ENCODE results near the gene MAT2A. TPM values are rescaled to one million over a fixed set of nuclear protein-coding genes. Genes with fewer than 3 reads are reported as not detected.

The MAT2A gene
- total and polyA plus RNA-seq, 9 of the 15 experiments (the other 6 are each of a cell fraction or from before 2014, with no cell fraction given), result 130 to 1,027 (median 240) TPM

DNA sequence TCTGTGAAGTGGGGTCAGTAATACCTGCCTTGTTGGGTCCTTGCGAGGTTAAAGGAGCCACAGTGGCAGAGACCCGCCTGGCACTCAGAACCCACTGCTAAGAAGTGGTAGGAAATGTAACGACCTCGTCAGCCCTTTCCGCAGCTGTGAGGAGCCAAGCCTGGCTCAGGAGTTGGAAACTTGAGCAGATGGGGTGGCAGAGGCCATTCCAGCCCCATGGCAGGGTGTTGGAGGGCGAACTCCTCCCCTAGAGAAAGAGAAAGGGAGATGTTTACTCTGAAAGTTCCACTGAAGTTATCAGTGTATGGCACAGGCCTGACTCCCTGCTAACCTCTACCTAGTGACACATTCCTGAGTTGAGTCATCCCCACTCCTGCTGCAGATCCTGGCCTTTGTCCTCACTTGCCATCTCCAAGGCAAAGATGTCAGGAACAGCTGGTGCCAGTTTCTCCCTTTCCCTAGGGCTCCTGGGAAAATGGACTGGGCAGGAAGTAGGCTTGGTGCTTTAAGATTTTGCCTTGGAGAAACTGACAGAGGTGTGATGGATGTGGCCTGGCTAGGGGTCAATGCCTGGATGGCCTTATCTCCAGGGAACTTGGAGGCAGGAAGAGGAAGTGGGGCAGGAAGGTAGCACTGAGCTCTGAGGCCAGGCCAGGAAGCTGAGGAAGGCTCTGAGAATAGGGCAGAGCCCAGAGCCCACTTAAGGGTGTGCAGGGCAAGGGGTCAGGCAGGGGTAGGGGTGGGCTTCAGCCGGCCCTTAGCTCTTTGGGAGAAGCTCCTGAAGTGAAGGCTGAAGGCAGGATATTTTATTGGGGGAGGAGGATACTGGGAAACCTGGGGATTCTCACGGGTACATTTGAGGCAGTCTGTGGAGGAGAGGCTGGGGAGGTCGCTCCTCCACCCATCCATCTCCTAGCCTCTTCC is 46.2 kb downstream of the MAT2A start (continued):
- TF ChIP-seq HBP1 (CRISPR knock-in tag; IDR thresholded peaks at IDR 0.05) (peak; percentile 65; the same call in 1 of the 2 replicates), NFRKB (IDR thresholded peaks at IDR 0.05; ENCODE audit: low read depth) (peak; percentile 56; the same call in 1 of the 2 replicates), RUNX1 (IDR thresholded peaks at IDR 0.05; ENCODE audit: low read depth) (no peak), DEAF1 (CRISPR knock-in tag; IDR thresholded peaks at IDR 0.05) (no peak), GATAD2B (IDR thresholded peaks at IDR 0.05; ENCODE audit: borderline replicate concordance) (no peak), ERF (CRISPR knock-in tag; IDR thresholded peaks at IDR 0.05) (no peak), ZNF143 (CRISPR knock-in tag; IDR thresholded peaks at IDR 0.05) (no peak), HNRNPUL1 (IDR thresholded peaks at IDR 0.05; ENCODE audit: low read length) (no peak), USF2 (CRISPR knock-in tag; IDR thresholded peaks at IDR 0.05) (no peak), ZNF592 (IDR thresholded peaks at IDR 0.05) (peak; percentile 90), ID3 (CRISPR knock-in tag; IDR thresholded peaks at IDR 0.05) (no peak), ID3 (tag; IDR thresholded peaks at IDR 0.05) (no peak), PML (IDR thresholded peaks at IDR 0.05; ENCODE audit: low read length) (peak; percentile 28; the same call in 1 of the 2 replicates)
- TF ChIP-seq, protein P1, sequence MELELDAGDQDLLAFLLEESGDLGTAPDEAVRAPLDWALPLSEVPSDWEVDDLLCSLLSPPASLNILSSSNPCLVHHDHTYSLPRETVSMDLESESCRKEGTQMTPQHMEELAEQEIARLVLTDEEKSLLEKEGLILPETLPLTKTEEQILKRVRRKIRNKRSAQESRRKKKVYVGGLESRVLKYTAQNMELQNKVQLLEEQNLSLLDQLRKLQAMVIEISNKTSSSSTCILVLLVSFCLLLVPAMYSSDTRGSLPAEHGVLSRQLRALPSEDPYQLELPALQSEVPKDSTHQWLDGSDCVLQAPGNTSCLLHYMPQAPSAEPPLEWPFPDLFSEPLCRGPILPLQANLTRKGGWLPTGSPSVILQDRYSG (tag; conservative IDR thresholded peaks at IDR 0.05; ENCODE audit: low read depth), result no peak
- TF ChIP-seq, protein P2, sequence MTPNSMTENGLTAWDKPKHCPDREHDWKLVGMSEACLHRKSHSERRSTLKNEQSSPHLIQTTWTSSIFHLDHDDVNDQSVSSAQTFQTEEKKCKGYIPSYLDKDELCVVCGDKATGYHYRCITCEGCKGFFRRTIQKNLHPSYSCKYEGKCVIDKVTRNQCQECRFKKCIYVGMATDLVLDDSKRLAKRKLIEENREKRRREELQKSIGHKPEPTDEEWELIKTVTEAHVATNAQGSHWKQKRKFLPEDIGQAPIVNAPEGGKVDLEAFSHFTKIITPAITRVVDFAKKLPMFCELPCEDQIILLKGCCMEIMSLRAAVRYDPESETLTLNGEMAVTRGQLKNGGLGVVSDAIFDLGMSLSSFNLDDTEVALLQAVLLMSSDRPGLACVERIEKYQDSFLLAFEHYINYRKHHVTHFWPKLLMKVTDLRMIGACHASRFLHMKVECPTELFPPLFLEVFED (CRISPR knock-in tag; conservative IDR thresholded peaks at IDR 0.05), result peak; percentile 60; the same call in 1 of the 2 replicates

Measured in K562 (cell line).